ENCODE data around the gene ACOT7.
"Not testable (repeated sequence)": the region's sequence is repeated elsewhere in the genome, so short reads cannot be mapped to it uniquely, and the experiment has no call there.

The ACOT7 gene

DNA sequence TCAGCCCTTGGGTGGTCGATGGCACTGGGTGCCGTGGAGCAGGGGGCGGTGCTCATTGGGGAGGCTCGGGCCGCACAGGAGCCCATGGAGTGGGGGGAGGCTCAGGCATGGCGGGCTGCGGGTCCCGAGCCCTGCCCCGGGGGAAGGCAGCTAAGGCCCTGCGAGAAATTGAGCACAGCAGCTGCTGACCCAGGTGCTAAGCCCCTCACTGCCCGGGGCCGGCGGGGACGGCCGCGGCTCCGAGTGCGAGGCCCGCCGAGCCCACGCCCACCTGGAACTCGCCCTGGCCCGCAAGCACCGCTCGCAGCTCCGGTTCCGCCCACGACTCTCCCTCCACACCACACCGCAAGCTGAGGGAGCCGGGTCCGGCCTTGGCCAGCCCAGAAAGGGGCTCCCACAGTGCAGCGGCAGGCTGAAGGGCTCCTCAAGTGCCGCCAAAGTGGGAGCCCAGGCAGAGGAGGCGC lies 2.2 kb upstream of the ACOT7 start:
- not testable (repeated sequence) for DNase-seq

DNA sequence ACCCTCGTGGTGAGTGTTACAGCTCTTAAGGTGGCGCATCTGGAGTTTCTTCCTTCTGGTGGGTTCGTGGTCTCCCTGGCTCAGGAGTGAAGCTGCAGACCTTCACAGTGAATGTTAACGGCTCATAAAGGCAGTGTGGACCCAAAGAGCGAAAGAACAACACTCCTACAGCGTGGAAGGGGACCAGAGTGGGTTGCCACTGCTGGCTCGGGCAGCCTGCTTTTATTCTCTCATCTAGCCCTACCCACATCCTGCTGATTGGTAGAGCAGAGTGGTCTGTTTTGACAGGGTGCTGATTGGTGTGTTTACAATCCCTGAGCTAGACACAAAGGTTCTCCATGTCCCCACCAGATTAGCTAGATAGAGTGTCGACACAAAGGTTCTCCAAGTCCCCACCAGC lies 1.6 kb upstream of the ACOT7 start:
- DNase-seq: not testable (repeated sequence)

DNA sequence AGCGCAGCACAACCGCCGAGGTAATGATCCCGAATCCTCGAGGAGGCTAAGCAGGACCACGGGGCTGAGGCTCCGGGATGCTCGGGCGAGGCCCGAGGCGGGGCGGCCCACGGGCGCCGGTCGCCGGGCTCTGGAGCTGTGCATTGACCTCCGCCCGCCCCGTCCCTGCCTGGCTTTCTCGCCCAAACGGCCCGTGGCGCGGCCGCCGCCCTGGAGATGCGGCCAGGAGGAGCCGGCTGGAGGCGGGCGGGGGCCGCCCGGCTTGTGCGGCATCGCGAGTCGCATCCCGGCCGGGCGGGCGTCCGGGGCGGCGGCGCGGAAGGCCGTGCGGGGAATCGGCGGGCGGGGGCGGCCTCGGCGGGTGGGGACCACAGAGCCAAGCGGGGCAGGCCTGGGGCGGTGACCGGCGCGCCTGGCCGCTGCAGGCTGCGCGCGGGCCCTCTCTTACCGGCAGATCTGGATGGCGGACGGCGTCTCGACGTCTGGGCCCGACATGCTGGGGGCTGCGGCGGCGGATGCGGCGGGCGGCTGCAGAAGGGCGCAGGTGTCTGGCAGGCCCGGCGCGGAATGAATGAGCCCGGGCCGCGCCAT lies 663 bp downstream of the ACOT7 start:
- DNase-seq: no peak

DNA sequence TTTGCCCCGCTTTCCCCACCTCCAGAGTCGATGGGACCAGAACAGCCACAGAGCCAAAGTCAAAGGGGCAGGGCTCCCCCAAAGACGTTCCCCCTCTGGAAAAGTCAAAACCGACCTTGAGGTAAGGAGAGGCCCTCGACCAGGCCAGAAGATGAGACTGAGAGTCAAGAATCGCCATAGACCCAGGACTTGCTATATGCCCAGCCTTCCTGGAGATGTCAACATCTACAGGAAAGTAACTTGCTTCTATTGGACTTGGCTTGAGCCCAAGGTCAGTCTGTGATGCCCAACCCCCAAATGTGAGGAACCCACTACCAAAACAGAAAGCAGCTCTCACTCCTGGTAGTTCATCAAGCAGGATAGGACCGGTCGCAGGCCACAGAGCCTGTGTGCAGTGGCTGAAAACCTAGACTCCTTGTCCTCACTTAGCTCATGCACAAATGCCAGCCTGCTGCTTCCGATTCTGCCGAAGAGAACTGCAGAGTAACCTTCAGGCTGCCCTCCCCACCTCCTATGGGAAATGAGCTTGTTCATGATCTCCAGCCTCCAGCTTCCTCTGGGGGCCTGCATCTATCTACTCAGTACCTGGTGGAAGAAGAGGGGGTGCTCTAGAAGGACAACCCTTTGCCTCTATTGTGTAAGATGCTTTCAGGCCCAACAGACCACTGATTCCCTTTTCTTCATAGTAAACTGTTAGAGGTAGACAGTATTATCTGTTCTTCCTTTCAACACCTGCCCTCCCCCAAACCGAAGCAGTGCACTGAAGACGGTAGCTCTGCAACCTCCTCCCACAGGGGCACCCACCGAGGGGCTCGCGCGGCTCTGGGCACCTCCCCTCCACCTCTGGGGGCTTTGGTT lies 1.4 kb downstream of the ACOT7 start:
- no peak for DNase-seq

DNA sequence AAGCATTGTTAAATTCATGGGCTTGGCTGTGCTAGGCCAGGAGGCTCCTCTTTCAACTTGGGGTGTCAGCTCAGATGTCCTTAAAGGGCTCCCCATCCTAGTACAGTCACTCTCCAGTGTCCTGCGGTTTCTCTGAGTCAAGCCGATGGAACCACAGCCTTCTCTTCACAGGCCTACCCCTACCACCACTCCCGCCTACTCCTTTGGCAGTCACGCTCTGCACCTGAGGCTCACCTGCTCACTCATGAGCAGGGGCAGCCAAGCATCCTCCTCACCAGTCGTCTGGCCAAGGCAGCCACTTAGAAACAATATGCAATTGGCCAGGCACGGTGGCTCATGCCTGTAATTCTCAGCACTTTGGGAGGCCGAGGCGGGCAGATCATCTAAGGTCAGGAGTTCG lies 3.6 kb downstream of the ACOT7 start:
- no peak for DNase-seq

DNA sequence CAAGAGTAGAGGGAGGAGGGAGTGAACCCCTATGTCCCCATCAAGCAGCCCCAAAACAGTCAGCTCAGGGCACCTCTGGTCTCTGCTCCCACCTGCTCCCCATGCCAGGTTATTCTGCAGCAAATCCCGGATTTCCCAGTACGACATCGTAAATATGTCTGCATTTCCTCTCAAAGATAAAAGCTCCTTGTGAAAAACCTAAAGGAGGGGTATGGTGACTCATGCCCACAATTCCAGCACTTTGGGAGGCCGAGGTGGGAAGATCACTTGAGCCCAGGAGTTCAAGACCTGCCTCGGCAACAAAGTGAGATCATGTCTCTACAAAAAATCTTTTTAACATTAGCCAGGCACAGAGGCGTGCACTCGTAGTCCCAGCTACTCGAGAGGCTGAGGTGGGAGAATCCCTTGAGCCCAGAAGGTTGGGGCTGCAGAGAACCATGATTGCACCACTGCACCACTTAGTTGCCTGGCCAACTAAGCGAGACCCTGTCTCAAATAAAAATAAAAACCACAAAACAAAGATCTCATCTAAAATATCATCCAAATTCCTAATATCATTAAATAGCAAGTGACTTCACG lies 7.1 kb downstream of the ACOT7 start:
- DNase-seq: no peak

DNA sequence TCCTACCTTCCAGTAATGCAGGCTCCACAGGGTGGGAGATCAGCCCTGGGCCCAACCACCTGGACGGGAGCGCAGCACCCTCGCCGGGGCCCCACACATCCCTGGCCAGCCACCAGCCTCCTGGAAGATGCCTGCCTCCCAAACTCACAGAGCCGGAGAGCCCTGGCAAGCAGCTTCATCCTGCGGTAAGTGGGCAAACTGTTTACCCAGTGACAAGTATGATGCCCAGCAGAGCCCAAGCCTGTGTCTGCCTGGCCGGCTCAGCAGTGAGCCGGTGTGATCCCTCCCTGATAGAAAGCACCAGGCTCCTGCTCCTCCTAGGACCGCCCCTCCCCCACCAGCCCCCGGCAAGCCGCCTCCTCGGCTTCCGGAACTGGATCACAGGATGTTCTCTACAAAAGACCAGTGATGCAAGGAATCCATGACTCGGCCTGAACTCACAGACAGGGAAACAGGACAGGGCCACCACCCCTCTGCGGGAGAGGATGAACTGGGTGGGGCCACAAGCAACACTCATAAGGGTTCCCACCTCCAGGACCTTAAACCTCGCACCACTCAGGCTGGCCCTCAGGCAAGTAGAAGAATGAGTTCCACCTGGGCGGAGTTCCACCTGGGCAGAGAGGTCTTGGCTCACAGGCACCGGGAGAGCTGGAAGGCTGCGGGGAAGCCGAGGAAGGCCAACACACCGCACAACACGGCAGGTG lies 7.9 kb downstream of the ACOT7 start:
- DNase-seq: no peak

DNA sequence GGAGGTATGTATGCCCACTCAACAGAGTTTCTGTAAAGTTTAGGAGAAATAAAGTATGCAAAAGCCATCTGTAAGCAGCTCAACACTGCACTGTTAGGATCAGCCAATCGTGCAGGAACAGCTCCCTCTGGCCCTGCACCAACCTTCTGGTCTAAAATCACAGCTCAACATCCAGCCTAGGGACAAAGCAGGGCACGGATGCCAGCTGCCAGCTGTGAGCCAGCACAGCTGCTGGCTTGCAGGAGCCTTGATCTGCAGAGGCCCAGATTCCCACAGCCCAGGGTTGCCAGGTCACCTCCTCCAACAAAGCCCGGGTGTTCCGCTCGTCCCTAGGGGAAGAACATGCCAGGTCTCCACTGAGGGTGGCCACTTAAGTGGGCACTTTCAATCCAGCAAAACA lies 8.6 kb downstream of the ACOT7 start:
- no peak for DNase-seq

DNA sequence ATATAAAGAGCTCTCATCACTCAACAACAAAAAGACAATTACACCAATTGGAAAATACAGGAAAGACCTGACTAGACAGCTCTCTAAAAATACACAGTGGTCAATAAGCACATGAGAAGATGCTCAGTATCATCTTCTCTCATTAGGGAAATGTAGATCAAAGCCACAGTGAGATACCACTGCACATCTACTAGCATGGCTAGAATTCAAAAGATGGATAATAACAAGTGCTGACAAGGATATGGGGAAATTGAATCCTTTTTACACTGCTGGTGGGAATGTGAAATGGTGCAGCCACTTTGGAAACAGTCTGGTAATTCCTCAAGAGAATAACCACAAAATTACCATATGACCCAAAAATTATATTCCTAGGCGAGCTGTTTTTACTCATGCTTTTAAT lies 9.4 kb downstream of the ACOT7 start:
- DNase-seq: no peak

DNA sequence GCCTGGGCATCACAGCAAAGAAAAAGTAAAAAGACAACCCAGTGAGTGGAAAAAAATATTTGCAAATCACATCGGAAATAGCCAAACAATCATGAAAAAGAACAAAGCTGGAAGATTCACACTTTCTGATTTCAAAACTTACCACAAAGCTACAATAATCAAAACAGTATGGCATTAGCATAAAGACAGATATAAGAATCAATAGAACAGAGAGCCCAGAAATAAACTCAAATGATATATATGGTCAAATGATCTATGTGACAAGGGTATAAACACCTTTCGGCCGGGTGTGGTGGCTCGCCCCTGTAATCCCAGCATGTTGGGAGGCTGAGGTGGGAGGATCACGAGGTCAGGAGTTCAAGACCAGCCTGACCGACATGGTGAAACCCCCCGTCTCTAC lies 13.5 kb downstream of the ACOT7 start:
- DNase-seq: no peak

DNA sequence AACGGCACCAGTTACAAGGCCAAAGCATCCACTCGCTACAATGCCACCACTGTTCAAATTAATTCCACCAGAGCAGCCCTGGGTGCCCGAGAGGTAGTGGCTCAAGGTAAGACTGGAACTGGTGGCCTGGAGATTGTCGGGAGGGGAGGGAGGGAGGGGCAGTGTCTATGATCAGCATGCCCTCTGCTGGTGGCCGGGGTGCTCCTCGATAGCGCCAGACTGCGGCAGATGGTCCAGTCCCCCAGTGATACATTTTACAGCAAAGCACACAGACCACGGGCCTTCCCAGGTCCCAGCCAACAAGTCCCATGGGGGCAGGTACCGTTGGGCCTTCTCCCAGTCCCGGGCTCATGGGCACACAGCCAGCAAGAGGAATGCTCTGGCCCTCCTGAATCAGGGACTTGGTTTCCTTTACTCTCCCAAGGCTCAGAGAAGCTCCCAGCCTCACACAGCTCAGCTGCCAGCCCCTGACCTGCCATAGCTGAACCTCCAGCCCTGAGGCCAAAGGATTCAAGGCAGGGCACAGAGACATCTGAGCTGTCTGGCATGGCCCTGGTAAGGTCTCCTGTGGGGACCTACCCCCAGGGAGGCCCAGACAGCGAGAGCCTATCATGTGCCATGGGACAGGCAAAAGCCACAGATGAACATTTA lies 15.3 kb downstream of the ACOT7 start:
- DNase-seq: no peak

DNA sequence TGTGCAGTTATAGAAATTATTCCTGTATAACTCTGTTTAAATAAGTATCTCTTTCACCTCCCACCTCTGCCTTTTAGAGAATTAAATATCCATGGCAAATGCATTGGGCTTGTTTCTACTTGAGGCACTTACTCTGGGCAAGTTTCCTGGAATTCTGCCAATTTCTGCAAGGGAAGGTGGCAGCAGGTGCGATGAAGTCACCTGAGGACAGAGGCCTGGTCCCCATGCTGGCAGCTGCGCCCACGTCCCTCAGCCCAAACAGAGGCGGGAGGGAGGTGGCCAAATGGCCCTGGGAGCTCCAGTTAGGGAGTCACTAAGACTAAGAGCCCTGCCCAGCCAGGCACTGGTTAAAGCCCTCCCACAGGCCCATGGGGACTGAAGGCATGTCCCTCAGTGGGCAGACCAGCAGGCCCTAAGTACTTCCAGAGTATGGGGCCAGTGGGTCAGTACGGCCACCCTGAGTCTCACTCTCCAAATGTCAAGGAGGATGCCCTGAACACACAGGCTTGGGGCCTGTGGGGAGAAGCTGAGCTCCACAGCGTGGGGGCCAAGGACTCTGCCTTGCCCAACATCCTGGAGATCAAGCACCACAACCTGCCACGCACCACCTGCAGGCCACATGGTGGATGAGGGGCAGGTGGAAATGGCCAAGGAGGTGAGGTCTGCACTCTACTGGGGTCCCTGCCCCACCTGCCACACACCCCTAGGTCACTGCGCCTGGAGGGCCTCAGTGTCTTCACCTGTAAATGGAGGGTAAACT lies 19.4 kb downstream of the ACOT7 start:
- DNase-seq: no peak

DNA sequence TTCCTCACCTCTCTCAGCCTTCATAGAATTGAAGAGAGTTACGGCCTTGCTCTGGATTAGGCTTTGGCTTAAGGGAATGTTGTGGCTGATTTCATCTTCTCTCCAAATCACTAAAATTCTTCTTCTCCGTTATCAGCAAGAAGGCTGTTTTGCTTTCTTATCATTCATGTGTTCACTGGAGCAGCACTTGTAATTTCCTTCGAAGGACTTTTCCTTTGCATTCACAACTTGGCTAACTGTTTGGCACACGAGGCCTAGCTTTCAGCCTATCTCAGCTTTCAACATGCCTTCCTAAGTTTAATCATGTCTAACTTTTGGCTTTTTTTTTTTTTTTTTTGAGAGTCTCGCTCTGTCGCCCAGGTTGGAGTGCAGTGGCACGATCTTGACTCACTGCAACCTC lies 21.3 kb downstream of the ACOT7 start:
- not testable (repeated sequence) for DNase-seq

DNA sequence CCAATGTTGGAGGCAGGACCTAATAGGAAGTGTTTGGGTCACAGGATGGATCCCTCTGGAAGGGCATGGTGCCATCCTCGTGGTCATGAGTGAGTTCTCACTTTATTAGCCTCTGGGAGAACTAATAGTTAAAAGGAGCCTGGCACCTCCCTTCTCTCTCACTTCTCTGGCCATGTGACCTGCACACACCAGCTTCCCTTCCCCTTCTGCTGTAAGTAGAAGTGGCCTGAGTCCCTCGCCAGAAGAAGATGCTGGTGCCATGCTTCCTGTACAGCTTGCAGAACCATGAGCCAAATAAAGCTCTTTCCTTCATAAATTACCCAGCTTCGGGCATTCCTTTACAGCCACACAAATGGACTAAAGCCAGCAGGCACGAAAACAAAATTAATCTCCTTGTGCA lies 23.6 kb downstream of the ACOT7 start:
- no peak for DNase-seq

DNA sequence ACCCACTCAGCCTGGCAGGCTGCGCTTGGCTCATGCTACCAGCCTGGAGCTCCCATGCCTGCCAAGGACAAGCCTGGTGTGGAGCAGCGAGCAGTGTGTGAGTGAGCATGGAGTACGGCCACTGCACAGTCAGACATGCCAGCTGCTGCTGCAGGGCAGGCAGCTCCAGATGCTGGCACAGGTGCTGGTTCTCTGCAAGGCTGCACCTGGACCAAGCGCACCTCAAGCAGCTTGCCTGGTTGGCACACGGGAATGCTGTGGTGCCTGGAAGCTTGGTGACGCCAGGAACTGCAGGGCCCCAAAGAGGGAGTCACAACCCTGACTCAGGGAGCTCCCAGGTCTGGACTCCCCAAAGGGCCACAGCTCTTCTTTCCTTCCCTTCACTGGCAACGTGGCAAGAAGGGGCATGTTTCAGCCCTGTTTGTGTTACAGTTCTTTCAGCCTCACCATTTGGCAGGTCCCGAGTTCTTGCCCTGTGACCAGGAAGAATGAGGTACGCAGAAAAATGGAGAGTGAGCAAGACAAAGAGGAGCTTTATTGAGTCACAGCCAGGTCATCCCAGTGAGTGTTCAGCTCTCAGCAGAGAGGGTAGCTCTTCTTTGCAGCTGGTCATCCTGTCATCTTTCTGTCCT lies 26.1 kb downstream of the ACOT7 start:
- no peak for DNase-seq

DNA sequence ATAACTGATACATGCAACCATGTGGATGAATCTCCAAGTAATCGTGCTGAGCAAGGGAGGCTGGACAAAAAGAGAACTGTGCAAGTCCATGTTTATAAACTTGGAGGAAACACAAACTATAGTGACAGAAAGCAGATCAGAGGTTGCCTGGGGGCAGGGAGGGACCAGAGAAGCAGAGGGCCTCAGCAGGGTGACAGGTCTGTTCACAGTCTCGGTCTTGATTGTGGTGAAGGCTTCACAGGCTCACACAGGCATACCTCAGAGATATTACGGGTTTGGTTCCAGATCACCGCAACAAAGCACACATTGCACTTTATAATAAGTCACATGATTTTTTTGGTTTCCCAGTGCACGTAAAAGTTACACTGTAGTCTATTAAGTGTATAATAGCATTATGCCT lies 28.5 kb downstream of the ACOT7 start:
- peak; percentile 57 for DNase-seq

DNA sequence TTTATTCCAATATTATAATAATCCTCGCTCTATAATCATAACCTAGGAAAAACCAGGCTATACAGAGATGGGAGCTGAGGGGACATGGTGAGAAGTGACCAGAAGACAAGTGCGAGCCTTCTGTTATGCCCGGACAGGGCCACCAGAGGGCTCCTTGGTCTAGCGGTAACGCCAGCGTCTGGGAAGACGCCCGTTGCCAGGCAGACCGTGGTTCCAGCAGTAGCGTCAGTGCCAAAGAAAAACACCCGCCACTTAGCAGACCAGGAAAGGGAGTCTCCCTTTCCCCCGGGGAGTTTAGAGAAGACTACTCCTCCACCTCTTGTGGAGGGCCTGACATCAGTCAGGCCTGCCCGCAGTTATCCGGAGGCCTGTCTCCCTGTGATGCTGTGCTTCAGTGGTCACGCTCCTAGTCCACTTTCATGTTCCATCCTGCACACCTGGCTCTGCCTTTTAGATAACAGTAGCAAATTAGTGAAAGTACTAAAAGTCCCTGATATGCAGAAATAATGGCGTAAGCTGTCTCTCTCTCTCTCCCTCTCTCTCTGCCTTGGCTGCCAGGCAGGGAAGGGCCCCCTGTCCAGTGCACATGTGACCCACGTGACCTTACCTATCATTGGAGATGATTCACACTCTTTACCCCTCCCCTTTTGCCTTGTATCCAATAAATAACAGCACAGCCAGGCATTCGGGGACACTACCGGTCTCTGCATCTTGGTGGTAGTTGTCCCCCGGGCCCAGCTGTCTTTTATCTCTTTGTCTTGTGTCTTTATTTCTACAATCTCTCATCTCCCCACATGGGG lies 30.3 kb downstream of the ACOT7 start:
- DNase-seq: not testable (repeated sequence)

DNA sequence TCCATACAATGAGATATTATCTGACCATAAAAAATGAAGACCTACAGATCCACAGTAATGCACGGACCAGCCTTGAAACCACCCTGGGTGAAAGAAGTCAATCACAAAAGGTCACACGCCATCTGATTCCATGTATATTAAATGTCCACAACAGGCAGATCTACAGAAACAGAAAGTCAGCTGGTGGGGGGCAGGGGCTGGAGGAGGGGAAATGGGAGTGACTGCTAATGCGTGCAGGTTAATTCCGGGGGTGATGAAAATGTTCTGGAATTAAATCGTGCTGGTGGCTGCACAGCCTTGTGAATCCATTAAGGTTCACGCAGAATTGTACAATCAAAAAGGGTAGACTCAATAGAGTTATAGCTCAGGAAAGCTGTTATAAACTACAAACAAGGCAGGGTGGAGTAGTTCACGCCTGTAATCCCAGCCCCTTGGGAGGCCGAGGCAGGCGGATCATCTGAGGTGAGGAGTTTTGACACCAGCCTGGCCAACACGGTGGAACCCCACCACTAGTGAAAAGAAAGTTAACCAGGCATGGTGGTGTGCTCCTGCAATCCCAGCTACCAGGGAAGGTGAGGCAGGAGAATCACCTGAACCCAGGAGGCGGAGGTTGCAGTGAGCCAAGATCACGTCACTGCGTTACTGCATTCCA lies 32.3 kb downstream of the ACOT7 start:
- no peak for DNase-seq

DNA sequence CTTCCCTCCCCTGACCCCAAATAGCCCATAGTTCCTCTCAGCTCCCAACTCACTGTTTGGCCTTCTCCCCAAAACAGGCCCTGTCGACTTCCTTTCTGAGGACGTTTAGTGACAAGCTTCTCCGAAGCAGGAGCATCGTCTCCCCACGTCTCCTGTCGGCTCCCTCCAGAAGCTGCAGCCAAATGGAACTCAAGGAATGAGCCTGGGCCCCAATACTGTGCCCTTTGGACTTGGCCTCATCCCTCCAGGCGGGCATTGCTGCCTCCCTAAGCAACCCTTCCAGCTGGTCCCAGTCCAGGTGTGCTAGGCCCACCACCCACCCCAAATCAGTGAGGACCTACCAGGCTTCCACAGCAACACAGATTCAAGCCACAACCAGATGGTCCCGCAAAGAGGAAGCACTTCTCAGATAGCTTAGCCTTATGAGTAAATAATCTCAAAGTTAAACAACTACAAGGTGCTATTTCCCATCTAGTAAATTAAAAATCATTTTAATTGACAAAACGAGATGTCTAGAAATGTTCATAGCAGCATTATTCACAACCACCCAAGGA lies 33.0 kb downstream of the ACOT7 start:
- no peak for DNase-seq

DNA sequence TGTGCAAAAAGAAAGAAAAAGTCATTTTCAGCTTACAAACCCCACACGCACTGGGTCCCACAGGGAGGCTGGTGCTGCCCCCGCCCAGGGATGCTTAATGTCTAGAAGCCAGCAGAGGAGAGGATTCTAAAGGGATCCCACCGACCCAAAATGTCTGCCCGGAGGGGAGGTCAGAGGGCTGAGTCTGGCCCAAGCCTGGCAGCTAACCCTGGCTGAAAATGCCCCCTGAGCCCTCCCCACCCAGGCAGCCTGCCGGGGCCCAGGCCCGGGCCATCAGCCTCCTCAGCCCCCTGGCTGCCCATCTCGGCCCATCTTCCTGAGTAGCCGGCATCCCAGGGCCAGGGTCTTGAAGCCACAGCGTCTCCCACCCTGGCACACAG lies 33.5 kb downstream of the ACOT7 start:
- DNase-seq: no peak
